ENCODE measurements around the gene EPB41L3.
"Not testable (repeated sequence)": the region's sequence is repeated elsewhere in the genome, so short reads cannot be mapped to it uniquely, and the experiment has no call there.

EPB41L3 gene

GRCh38 chr18:5530629-5531178 is 13.1 kb downstream of the EPB41L3 start:
- no peak for DNase-seq (ENCODE audit: low read depth)

- DNase-seq (ENCODE audit: low read depth), result no peak
Measured at GRCh38 chr18:5529471-5529870, 14.3 kb downstream of the EPB41L3 start.

GRCh38 chr18:5527603-5528002 is 16.2 kb downstream of the EPB41L3 start:
- DNase-seq (ENCODE audit: low read depth), result no peak

- no peak for DNase-seq (ENCODE audit: low read depth)
Measured at GRCh38 chr18:5524660-5525059, 19.1 kb downstream of the EPB41L3 start.

GRCh38 chr18:5521000-5521399 is 22.8 kb downstream of the EPB41L3 start:
- DNase-seq (ENCODE audit: low read depth), result no peak

GRCh38 chr18:5520464-5520863 is 23.3 kb downstream of the EPB41L3 start:
- DNase-seq (ENCODE audit: low read depth), result no peak

GRCh38 chr18:5519448-5520298 is 24.1 kb downstream of the EPB41L3 start:
- DNase-seq (ENCODE audit: low read depth), result no peak

- no peak for DNase-seq (ENCODE audit: low read depth)
Measured at GRCh38 chr18:5518899-5519371, 24.9 kb downstream of the EPB41L3 start.

GRCh38 chr18:5518179-5518770 is 25.5 kb downstream of the EPB41L3 start:
- DNase-seq (ENCODE audit: low read depth), result no peak

- DNase-seq (ENCODE audit: low read depth), result no peak
Measured at GRCh38 chr18:5516841-5517240, 27.0 kb downstream of the EPB41L3 start.

GRCh38 chr18:5515011-5515784 is 28.6 kb downstream of the EPB41L3 start:
- DNase-seq (ENCODE audit: low read depth), result no peak

- no peak for DNase-seq (ENCODE audit: low read depth)
Measured at GRCh38 chr18:5513947-5514346, 29.9 kb downstream of the EPB41L3 start.

- no peak for DNase-seq (ENCODE audit: low read depth)
Measured at GRCh38 chr18:5512176-5512575, 31.6 kb downstream of the EPB41L3 start.

- not testable (repeated sequence) for DNase-seq (ENCODE audit: low read depth)
Measured at GRCh38 chr18:5511541-5511940, 32.3 kb downstream of the EPB41L3 start.

GRCh38 chr18:5510135-5510846 is 33.5 kb downstream of the EPB41L3 start:
- DNase-seq (ENCODE audit: low read depth), result no peak

- no peak for DNase-seq (ENCODE audit: low read depth)
Measured at GRCh38 chr18:5508821-5509220, 35.0 kb downstream of the EPB41L3 start.

- DNase-seq (ENCODE audit: low read depth), result no peak
Measured at GRCh38 chr18:5507756-5508155, 36.0 kb downstream of the EPB41L3 start.

GRCh38 chr18:5506174-5506573 is 37.6 kb downstream of the EPB41L3 start:
- no peak for DNase-seq (ENCODE audit: low read depth)

- DNase-seq (ENCODE audit: low read depth), result no peak
Measured at GRCh38 chr18:5503740-5504139, 40.1 kb downstream of the EPB41L3 start.

GRCh38 chr18:5500158-5500939 is 43.4 kb downstream of the EPB41L3 start:
- no peak for DNase-seq (ENCODE audit: low read depth)

GRCh38 chr18:5498452-5498851 is 45.3 kb downstream of the EPB41L3 start:
- no peak for DNase-seq (ENCODE audit: low read depth)
